Measurements from ENCODE around the gene DVL2. TPM values are rescaled to one million over a fixed set of nuclear protein-coding genes. Genes with fewer than 3 reads are reported as not detected.

The DVL2 gene
- total and polyA plus RNA-seq, 2 of the 13 experiments (the other 11 are each of a cell fraction or from before 2014, with no cell fraction given), result 5.7 to 38.2 TPM

DNA sequence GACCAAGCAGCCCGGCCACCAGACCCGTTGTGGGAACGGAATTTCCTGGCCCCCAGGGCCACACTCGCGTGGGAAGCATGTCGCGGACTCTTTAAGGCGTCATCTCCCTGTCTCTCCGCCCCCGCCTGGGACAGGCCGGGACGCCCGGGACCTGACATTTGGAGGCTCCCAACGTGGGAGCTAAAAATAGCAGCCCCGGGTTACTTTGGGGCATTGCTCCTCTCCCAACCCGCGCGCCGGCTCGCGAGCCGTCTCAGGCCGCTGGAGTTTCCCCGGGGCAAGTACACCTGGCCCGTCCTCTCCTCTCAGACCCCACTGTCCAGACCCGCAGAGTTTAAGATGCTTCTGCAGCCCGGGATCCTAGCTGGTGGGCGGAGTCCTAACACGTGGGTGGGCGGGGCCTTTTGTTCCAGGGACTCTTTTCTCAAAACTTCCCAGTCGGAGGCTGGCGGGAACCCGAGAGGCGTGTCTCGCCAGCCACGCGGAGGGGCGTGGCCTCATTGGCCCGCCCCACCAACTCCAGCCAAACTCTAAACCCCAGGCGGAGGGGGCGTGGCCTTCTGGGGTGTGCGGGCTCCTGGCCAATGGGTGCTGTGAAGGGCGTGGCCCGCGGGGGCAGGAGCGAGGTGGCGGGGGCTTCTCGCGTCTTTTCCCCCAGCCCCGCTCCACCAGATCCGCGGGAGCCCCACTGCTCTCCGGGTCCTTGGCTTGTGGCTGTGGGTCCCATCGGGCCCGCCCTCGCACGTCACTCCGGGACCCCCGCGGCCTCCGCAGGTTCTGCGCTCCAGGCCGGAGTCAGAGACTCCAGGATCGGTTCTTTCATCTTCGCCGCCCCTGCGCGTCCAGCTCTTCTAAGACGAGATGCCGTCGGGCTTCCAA is 47.0 kb upstream of the DVL2 start, which contains the start of gene SLC2A4 (continued):
- TF ChIP-seq KDM5A (IDR thresholded peaks at IDR 0.05; ENCODE audit: borderline replicate concordance, low read length) (peak; percentile 45; the same call in 1 of the 2 replicates), SP1 (IDR thresholded peaks at IDR 0.05) (0 out of 2 replicates have a peak, but pooled peaks have one; percentile 32), SP1 (CRISPR knock-in tag; IDR thresholded peaks at IDR 0.05) (peak; percentile 93), RARA (CRISPR knock-in tag; IDR thresholded peaks at IDR 0.05) (no peak), NFYC (CRISPR knock-in tag; IDR thresholded peaks at IDR 0.05) (peak; percentile 68), PRPF4 (IDR thresholded peaks at IDR 0.05; ENCODE audit: low read depth, low read length, poor library complexity, severe bottlenecking) (no peak), SAP130 (CRISPR knock-in tag; IDR thresholded peaks at IDR 0.05; ENCODE audit: low read depth) (peak; percentile 93), ARNT (IDR thresholded peaks at IDR 0.05) (no peak)
- TF ChIP-seq, protein P1, sequence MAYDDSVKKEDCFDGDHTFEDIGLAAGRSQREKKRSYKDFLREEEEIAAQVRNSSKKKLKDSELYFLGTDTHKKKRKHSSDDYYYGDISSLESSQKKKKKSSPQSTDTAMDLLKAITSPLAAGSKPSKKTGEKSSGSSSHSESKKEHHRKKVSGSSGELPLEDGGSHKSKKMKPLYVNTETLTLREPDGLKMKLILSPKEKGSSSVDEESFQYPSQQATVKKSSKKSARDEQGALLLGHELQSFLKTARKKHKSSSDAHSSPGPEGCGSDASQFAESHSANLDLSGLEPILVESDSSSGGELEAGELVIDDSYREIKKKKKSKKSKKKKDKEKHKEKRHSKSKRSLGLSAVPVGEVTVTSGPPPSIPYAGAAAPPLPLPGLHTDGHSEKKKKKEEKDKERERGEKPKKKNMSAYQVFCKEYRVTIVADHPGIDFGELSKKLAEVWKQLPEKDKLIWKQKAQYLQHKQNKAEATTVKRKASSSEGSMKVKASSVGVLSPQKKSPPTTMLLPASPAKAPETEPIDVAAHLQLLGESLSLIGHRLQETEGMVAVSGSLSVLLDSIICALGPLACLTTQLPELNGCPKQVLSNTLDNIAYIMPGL (CRISPR knock-in tag; IDR thresholded peaks at IDR 0.05; ENCODE audit: borderline replicate concordance in 1 of 2, low read depth in 1 of 2), result no peak
- TF ChIP-seq, protein P2, sequence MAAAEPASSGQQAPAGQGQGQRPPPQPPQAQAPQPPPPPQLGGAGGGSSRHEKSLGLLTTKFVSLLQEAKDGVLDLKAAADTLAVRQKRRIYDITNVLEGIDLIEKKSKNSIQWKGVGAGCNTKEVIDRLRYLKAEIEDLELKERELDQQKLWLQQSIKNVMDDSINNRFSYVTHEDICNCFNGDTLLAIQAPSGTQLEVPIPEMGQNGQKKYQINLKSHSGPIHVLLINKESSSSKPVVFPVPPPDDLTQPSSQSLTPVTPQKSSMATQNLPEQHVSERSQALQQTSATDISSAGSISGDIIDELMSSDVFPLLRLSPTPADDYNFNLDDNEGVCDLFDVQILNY (CRISPR knock-in tag; conservative IDR thresholded peaks at IDR 0.05), result peak; percentile 48; the same call in 1 of the 2 replicates

All from HepG2 (cell line).